HCT116 (cell line): ENCODE results near the gene PADI3. TPM values are rescaled to one million over a fixed set of nuclear protein-coding genes. Genes with fewer than 3 reads are reported as not detected.

ENCODE experiments used
- ATAC-seq: fragments of 200-7000 bp; cut with Tn5 transposase; 2 replicates; pipeline ENCODE4 v1.9.1; 2020; ENCODE audit warnings: mild to moderate bottlenecking, moderate library complexity
- BruUV-seq: library from RNA; stranded (reverse); fragments of 400-500 nt; replicated peaks from 2 replicates; lab custom pipeline; 2021; lab: Mats Ljungman, UMichigan
- CTCF ChIA-PET: fragments of 300-600 bp; sonication (Branson Sonifier 250); formaldehyde crosslinking; loops from one replicate; lab custom pipeline; 2021; ENCODE audit warnings: antibody characterized with exemption; lab: Charles Lee
- POLR2A ChIA-PET: fragments of 300-600, 350-600 bp; sonication (Branson Sonifier 250); formaldehyde crosslinking; loops from one replicate; lab custom pipeline; 2021; ENCODE audit warnings: antibody characterized with exemption; lab: Charles Lee
- RAD21 ChIA-PET, 2 experiments: fragments of 300-600 bp; sonication (Branson Sonifier 250); formaldehyde crosslinking; loops; one replicate each; lab custom pipeline; 2023; ENCODE audit warnings: low total read pairs in 2 of 2; ENCODE audit not compliant: uncharacterized antibody in 2 of 2, unreplicated experiment in 2 of 2, low non-redundant PET in 1 of 2; lab: Charles Lee
- DNase-seq: peaks from one replicate; pipeline ENCODE4 v3.0.0-alpha.2; 2010; ENCODE audit warnings: low read depth, low spot score
- H2AFZ ChIP-seq: fragments of 200-600 bp; shearing (Covaris generic), sonication (generic); 2 replicates; pipeline ENCODE4 v1.6.1; 2017; ENCODE audit warnings: low read depth, mixed run types, mixed read lengths, antibody characterized with exemption, low read length; ENCODE audit not compliant: poor library complexity, severe bottlenecking
- H3K27ac ChIP-seq: 2 replicates; pipeline ENCODE4 v1.5.1; 2012; ENCODE audit warnings: low read depth, low read length
- H3K27me3 ChIP-seq: fragments of 200-600 bp; sonication (generic); 2 replicates; pipeline ENCODE4 v1.6.1; 2016; ENCODE audit warnings: mixed run types, low read length, mixed read lengths; ENCODE audit not compliant: insufficient read depth
- H3K36me3 ChIP-seq, 2 experiments: fragments of 200-500 bp in 1 of 2; fragments of 200-600 bp in 1 of 2; sonication (Bioruptor generic) in 1 of 2; sonication (generic) in 1 of 2; 2 replicates each; pipeline versions ENCODE4 v1.5.1 to v1.6.1; 2014 to 2016; ENCODE audit warnings: low read length in 2 of 2, inconsistent platforms in 1 of 2, mixed read lengths in 1 of 2, mixed run types in 1 of 2; ENCODE audit not compliant: insufficient read depth in 2 of 2, control insufficient read depth in 1 of 2
- H3K4me1 ChIP-seq, 2 experiments: fragments of 200-600 bp in 1 of 2; sonication (generic) in 1 of 2; 2 replicates each; pipeline versions ENCODE4 v1.5.1 to v1.6.1; 2012 to 2017; ENCODE audit warnings: low read length in 2 of 2, inconsistent platforms in 1 of 2, mild to moderate bottlenecking in 1 of 2, mixed read lengths in 1 of 2, mixed run types in 1 of 2, moderate library complexity in 1 of 2; ENCODE audit not compliant: insufficient read depth in 2 of 2, control insufficient read depth in 1 of 2
- H3K4me2 ChIP-seq: fragments of 200-600 bp; sonication (generic); 2 replicates; pipeline ENCODE4 v1.6.1; 2017; ENCODE audit warnings: mixed run types, low read length, mixed read lengths
- H3K4me3 ChIP-seq, 2 experiments: fragments of 200-600 bp in 1 of 2; sonication (generic) in 1 of 2; replicated peaks in 1 of 2; 2 replicates each; pipeline ENCODE4 v1.5.1; 2011 to 2016; ENCODE audit warnings: low read length in 2 of 2, control low read depth in 1 of 2, low read depth in 1 of 2, mild to moderate bottlenecking in 1 of 2, mixed read lengths in 1 of 2, mixed run types in 1 of 2
- H3K79me2 ChIP-seq: fragments of 200-600 bp; sonication (generic); 2 replicates; pipeline ENCODE4 v1.6.1; 2017; ENCODE audit warnings: mild to moderate bottlenecking, mixed run types, low read length, moderate library complexity, mixed read lengths; ENCODE audit not compliant: insufficient read depth
- H3K9ac ChIP-seq: fragments of 200-600 bp; sonication (generic); 2 replicates; pipeline ENCODE4 v1.6.1; 2016; ENCODE audit warnings: low read length, mixed read lengths
- H3K9me2 ChIP-seq: fragments of 200-600 bp; sonication (generic), shearing (Covaris generic); 2 replicates; pipeline ENCODE4 v1.6.1; 2017; ENCODE audit warnings: mixed run types, mild to moderate bottlenecking, moderate library complexity; ENCODE audit not compliant: insufficient read depth
- H3K9me3 ChIP-seq, 2 experiments: fragments of 200-500 bp in 1 of 2; fragments of 200-600 bp in 1 of 2; sonication (Bioruptor generic) in 1 of 2; sonication (generic) in 1 of 2; 2 replicates each; pipeline ENCODE4 v1.6.1; 2014 to 2017; ENCODE audit warnings: low read length in 2 of 2, mixed read lengths in 2 of 2, inconsistent platforms in 1 of 2, low read depth in 1 of 2, mild to moderate bottlenecking in 1 of 2, mixed run types in 1 of 2, moderate library complexity in 1 of 2; ENCODE audit not compliant: control insufficient read depth in 1 of 2, insufficient read depth in 1 of 2
- H4K20me1 ChIP-seq: fragments of 200-600 bp; sonication (generic), shearing (Covaris generic); 2 replicates; pipeline ENCODE4 v1.6.1; 2017; ENCODE audit warnings: mixed run types, mild to moderate bottlenecking, moderate library complexity; ENCODE audit not compliant: insufficient read depth
- CBX3 ChIP-seq: IDR thresholded peaks from 2 replicates; pipeline ENCODE4 v1.6.1; 2012; ENCODE audit warnings: low read depth
- EZH2 ChIP-seq: fragments of 200-600 bp; sonication (generic); IDR thresholded peaks from 2 replicates; pipeline ENCODE4 v1.6.1; 2017; ENCODE audit warnings: antibody characterized with exemption, mixed run types
- JUND ChIP-seq: IDR thresholded peaks from 2 replicates; pipeline ENCODE4 v1.6.1; 2012
- POLR2AphosphoS5 ChIP-seq: IDR thresholded peaks from 2 replicates; pipeline ENCODE4 v1.6.1; 2011; ENCODE audit warnings: mild to moderate bottlenecking, low read depth, low read length, moderate library complexity
- SP1 ChIP-seq: IDR thresholded peaks from 2 replicates; pipeline ENCODE4 v1.6.1; 2012; ENCODE audit warnings: low read depth
- ZFX ChIP-seq: fragments of 450-650 bp; IDR thresholded peaks from 2 replicates; pipeline ENCODE4 v1.6.1; 2017
- intact Hi-C: fragments of 100-400 bp; cut with micrococcal nuclease; formaldehyde crosslinking; loops from 2 replicates; pipeline ENCODE4 v1.10.0; 2022
- total RNA-seq: library from RNA; stranded (reverse); gene quantifications from one replicate; pipeline ENCODE4 v1.2.1, GENCODE V29; 2021; ENCODE audit not compliant: unreplicated experiment

The PADI3 gene
- total RNA-seq, 1 experiment from 2014 or later, result 0.93 TPM

DNA sequence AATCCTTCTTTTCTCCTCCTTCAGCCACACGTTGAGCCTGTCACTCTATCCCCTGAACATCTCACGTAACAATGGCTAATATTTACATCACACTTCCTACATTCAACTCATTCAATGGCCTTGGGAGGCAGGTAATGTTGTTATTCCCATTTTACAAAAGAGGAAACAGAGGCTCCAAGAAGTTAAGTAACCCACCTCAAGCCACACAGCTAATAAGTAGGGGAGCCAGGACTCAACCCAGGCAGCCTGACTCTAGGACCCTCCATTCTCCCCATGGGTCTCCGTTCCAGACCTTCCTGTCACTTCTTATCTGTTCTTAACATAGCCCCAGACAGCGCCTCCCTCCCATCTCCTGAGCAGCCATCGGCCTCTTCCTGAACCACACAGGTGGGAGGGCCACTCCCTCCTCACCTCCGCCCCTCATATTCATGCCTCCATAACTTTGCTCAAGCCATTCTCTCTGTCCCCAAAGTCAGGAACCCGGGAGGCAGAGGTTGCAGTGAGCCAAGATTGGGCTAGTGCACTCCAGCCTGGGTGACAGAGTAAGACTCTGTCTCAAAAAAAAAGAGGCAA, 61.3 kb downstream of the PADI3 start:
- ChIA-PET POLR2A (no interaction called here), RAD21 (no interaction called here)
- BruUV-seq, result no TSS peak

DNA sequence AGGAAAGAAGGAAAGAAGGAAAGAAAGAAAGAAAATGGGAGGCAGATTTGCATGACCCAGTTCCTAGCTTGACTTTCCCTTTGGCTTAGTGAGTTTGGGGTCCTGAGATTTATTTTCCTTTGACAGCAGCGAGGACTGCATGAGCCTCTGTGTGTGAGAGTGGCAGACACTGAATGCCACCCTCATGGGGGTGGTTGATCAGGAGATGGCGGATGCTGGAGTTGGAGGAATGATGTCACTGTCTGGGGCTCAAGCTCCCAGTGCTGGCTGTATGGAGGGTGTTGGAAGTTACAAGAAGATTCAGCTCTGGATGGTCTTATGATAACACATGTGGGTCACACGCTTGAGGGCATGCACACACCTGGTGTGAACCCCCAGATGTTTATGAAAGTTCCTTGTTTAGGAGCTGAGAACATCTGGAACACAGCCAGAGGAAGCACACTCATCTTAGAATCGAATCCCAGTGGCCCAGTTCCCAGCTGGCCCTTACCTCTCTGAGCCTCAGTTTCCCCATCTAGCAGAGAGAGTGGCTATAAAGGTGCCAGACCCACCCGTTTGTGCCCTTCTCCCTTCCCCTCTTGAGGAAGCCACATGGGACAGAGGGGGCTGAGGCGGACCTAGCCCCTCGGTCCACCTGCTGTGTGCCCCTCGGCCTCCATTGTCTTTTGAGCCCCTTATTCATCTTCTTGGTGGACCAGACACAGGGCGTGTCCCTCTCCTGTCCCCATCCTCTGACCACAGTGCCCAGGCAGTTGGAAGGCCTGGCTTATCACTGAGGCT, 64.8 kb downstream of the PADI3 start:
- CTCF ChIA-PET, result no interaction called here
- RAD21 ChIA-PET, result no interaction called here
- no TSS peak for BruUV-seq
- no peaks in the 10 kb centered on the region for H3K27me3 ChIP-seq
- H4K20me1 ChIP-seq, result no peaks in the 10 kb centered on the region
- POLR2A ChIA-PET, result no interaction called here
- no peak overlapping the region for H3K4me2 ChIP-seq
- H3K36me3 ChIP-seq, result no peaks in the 10 kb centered on the region
- H2AFZ ChIP-seq, result no peak overlapping the region
- no peaks in the 10 kb centered on the region for H3K79me2 ChIP-seq
- H3K4me1 ChIP-seq, result no peaks in the 10 kb centered on the region
- DNase-seq, result no peak
- H3K27ac ChIP-seq, result no peak overlapping the region
- H3K9me3 ChIP-seq, result no peaks in the 10 kb centered on the region
- no peak overlapping the region for H3K9ac ChIP-seq
- no peak overlapping the region for H3K4me3 ChIP-seq
- intact Hi-C loops, result no loop called here
- H3K9me2 ChIP-seq, result no peaks in the 10 kb centered on the region
- TF ChIP-seq ZFX (no peak), JUND (no peak)
- ATAC-seq, result no peak; the same call in 1 of the 2 replicates

More for the DNA sequence above, 61.3 kb downstream of the PADI3 start:
- Histone ChIP-seq H3K36me3 (no peaks in the 10 kb centered on the region), H3K9me3 (no peaks in the 10 kb centered on the region), H4K20me1 (no peaks in the 10 kb centered on the region), H3K27ac (no peak overlapping the region), H3K9ac (no peak overlapping the region), H3K27me3 (no peaks in the 10 kb centered on the region)
- no peak for ATAC-seq
- CTCF ChIA-PET, result no interaction called here
- TF ChIP-seq CBX3 (no peak), EZH2 (no peak), POLR2AphosphoS5 (no peak), SP1 (no peak)
- TF ChIP-seq, all 23 proteins: peak for 0
- intact Hi-C loops, result no loop called here
- Histone ChIP-seq H3K4me2 (no peak overlapping the region), H2AFZ (no peak overlapping the region), H3K79me2 (no peaks in the 10 kb centered on the region), H3K4me1 (no peaks in the 10 kb centered on the region), H3K9me2 (no peaks in the 10 kb centered on the region), H3K4me3 (no peak overlapping the region)
- no peak for DNase-seq
